HepG2 (cell line): Measurements from ENCODE around the gene YY1. TPM values are rescaled to one million over a fixed set of nuclear protein-coding genes. Genes with fewer than 3 reads are reported as not detected.

Experiments
- ARID3A ChIP-seq: IDR thresholded peaks from 2 replicates; pipeline ENCODE4 v1.6.1; 2012; ENCODE audit warnings: low read depth, low read length, improper control_type of control experiment
- CC2D1A ChIP-seq: sonication (generic); formaldehyde crosslinking; IDR thresholded peaks from 2 replicates; pipeline ENCODE4 v1.8.1; 2023; ENCODE audit warnings: mild to moderate bottlenecking, missing genetic modification reagents
- GRHL1 ChIP-seq: sonication (generic); formaldehyde crosslinking; conservative IDR thresholded peaks from 2 replicates; pipeline ENCODE4 v1.8.0; 2022; ENCODE audit warnings: missing genetic modification reagents
- IRF9 ChIP-seq: sonication (generic); formaldehyde crosslinking; IDR thresholded peaks from 2 replicates; pipeline ENCODE4 v1.8.0; 2022; ENCODE audit warnings: missing genetic modification reagents, mild to moderate bottlenecking, borderline replicate concordance
- KLF13 ChIP-seq: sonication (generic); formaldehyde crosslinking; IDR thresholded peaks from 2 replicates; pipeline ENCODE4 v1.4.0; 2020; ENCODE audit warnings: mild to moderate bottlenecking, missing genetic modification reagents
- MAZ ChIP-seq, 2 experiments: sonication (generic) in 1 of 2; formaldehyde crosslinking in 1 of 2; IDR thresholded peaks; 2 replicates each; pipeline versions ENCODE4 v1.5.0 to v1.6.1; 2012 to 2020; ENCODE audit warnings: low read depth in 2 of 2, mild to moderate bottlenecking in 2 of 2, borderline replicate concordance in 1 of 2, improper control_type of control experiment in 1 of 2, low read length in 1 of 2, missing genetic modification reagents in 1 of 2, moderate library complexity in 1 of 2
- THAP9 ChIP-seq: sonication (generic); formaldehyde crosslinking; IDR thresholded peaks from 2 replicates; pipeline ENCODE4; 2020; ENCODE audit warnings: missing genetic modification reagents, mild to moderate bottlenecking, borderline replicate concordance
- ZBTB25 ChIP-seq: IDR thresholded peaks from 2 replicates; pipeline ENCODE4 v1.6.1; 2018; ENCODE audit warnings: missing genetic modification reagents
- ZNF556 ChIP-seq: sonication (generic); formaldehyde crosslinking; IDR thresholded peaks from 2 replicates; pipeline ENCODE4 v1.4.0; 2020; ENCODE audit warnings: mild to moderate bottlenecking, missing genetic modification reagents, borderline replicate concordance
- ZNF782 ChIP-seq: sonication (generic); formaldehyde crosslinking; IDR thresholded peaks from 2 replicates; pipeline ENCODE4 v1.4.0; 2020; ENCODE audit warnings: missing genetic modification reagents, mild to moderate bottlenecking, borderline replicate concordance
- polyA plus RNA-seq, 8 experiments: library from polyadenylated mRNA; depleted of rRNA in 3 of 8; stranded (reverse) in 7 of 8; unstranded in 1 of 8; fragments of >200 nt; fragmentation: Illumina TruSeq in 4 of 8; extraction: Trizol in 4 of 8; gene quantifications; 2 replicates each; pipeline versions ENCODE4 v1.2.1 to v1.2.3, GENCODE V29; 2011 to 2016; ENCODE audit warnings: low read depth in 4 of 8, missing spikeins in 1 of 8, mixed read lengths in 1 of 8; ENCODE audit not compliant: insufficient read depth in 1 of 8
- total RNA-seq, 5 experiments: library from RNA; depleted of rRNA; stranded (reverse); fragments of >200 nt; fragmentation: Illumina TruSeq; extraction: Trizol; gene quantifications; 2 replicates each; pipeline ENCODE4 v1.2.3, GENCODE V29; 2016; ENCODE audit warnings: low read depth in 1 of 5
- TF ChIP-seq, protein P1 (sequence below): sonication (generic); formaldehyde crosslinking; IDR thresholded peaks from 2 replicates; pipeline ENCODE4 v1.4.0; 2020; ENCODE audit warnings: missing genetic modification reagents
- TF ChIP-seq, protein P2 (sequence below): sonication (generic); formaldehyde crosslinking; IDR thresholded peaks from 2 replicates; pipeline ENCODE4 v1.5.0; 2020; ENCODE audit warnings: mild to moderate bottlenecking, missing genetic modification reagents, moderate library complexity

YY1 gene
- total and polyA plus RNA-seq, 2 of the 13 experiments (the other 11 are each of a cell fraction or from before 2014, with no cell fraction given) = 29.4 to 68.1 TPM

- no peak for TF ChIP-seq GRHL1 (CRISPR knock-in tag)
- no peak for TF ChIP-seq KLF13 (CRISPR knock-in tag)
- TF ChIP-seq MAZ (IDR thresholded peaks at IDR 0.05; ENCODE audit: borderline replicate concordance, low read depth, low read length) = no peak
- peak; percentile 64 for TF ChIP-seq MAZ (CRISPR knock-in tag; IDR thresholded peaks at IDR 0.05; ENCODE audit: low read depth)
- TF ChIP-seq CC2D1A (CRISPR knock-in tag) = no peak
- no peak for TF ChIP-seq ZBTB25 (CRISPR knock-in tag)
- TF ChIP-seq ZNF782 (CRISPR knock-in tag) = peak; percentile 65; the same call in 1 of the 2 replicates
- TF ChIP-seq, protein P1, sequence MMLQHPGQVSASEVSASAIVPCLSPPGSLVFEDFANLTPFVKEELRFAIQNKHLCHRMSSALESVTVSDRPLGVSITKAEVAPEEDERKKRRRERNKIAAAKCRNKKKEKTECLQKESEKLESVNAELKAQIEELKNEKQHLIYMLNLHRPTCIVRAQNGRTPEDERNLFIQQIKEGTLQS (CRISPR knock-in tag) = no peak
- TF ChIP-seq ARID3A = no peak
- TF ChIP-seq IRF9 = no peak; the same call in 1 of the 2 replicates
- peak; percentile 16; the same call in 1 of the 2 replicates for TF ChIP-seq THAP9 (CRISPR knock-in tag)
- peak; percentile 41; the same call in 1 of the 2 replicates for TF ChIP-seq ZNF556
- TF ChIP-seq, protein P2, sequence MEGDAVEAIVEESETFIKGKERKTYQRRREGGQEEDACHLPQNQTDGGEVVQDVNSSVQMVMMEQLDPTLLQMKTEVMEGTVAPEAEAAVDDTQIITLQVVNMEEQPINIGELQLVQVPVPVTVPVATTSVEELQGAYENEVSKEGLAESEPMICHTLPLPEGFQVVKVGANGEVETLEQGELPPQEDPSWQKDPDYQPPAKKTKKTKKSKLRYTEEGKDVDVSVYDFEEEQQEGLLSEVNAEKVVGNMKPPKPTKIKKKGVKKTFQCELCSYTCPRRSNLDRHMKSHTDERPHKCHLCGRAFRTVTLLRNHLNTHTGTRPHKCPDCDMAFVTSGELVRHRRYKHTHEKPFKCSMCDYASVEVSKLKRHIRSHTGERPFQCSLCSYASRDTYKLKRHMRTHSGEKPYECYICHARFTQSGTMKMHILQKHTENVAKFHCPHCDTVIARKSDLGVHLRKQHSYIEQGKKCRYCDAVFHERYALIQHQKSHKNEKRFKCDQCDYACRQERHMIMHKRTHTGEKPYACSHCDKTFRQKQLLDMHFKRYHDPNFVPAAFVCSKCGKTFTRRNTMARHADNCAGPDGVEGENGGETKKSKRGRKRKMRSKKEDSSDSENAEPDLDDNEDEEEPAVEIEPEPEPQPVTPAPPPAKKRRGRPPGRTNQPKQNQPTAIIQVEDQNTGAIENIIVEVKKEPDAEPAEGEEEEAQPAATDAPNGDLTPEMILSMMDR (CRISPR knock-in tag) = 0 out of 2 replicates have a peak, but pooled peaks have one; percentile 11
These were observed 89.7 kb downstream of the YY1 start (continued) for GRCh38 chr14:100328495-100329163.
